Measurements from ENCODE around the gene HSPB6. TPM values are rescaled to one million over a fixed set of nuclear protein-coding genes. Genes with fewer than 3 reads are reported as not detected.

HSPB6 gene
- total RNA-seq, 1 experiment from 2014 or later, result 0.87 TPM

DNA sequence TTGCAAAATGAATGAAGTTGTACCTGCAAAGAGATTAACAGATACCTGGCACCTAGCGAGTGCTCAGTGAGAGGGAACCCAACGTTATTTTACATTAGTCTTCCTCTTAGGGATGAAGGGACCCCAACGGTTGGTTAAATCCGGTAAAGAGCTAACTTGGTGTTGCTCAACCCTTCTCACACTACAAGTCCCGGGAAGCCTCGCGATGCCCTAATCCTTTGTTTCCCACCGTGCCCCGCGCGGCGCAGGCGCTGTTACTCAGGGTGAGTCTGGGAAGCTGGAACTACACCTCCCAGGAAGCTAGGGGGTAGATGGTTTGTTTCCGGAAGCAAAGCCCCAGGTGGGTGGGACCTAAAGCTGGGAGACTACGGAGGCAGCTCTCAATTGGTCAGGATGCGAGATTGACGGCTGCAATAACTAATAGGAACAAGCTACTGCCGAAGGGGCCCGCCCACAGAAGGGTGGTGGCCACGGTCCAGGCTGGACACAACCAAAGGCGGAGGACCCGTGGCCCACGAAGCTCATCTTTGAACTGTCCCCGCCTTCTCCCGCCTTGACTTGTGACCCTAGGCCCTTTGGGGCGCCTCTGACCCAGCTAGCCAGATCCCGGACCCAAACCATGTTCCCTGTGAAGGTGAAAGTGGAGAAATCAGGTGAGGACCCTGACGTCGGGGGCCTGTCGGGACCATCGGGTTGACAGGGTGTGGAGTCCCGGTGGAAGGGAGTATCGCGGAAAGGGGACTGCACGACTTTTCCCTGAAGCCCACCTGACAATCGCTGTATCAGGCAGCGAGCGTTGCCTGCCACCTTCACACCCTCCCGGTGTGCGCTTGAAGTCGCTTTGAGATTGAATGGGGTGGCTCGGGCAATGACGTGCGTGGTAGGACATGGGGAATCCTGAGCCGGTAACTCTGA is 8.5 kb downstream of the HSPB6 start, which contains the start of gene LIN37:
TSS of gene LIN37 (plus strand) at position 471 of the 915 bp plus-strand sequence. CDS start at position 620, 149 bp downstream.
- DNase-seq (ENCODE audit: low read depth, low spot score) (peak; percentile 100), ATAC-seq (peak; percentile 90)
- BruUV-seq (replicated peaks), result TSS peak; percentile 51
- Histone ChIP-seq H3K36me3 (ENCODE audit: control insufficient read depth, insufficient read depth, low read length) (no peaks in the 10 kb centered on the region), H3K27me3 (ENCODE audit: control insufficient read depth, insufficient read depth, low read length) (no peaks in the 10 kb centered on the region), H3K4me1 (ENCODE audit: control insufficient read depth, insufficient read depth, low read length) (peaks cover 24% of the 10 kb centered on the region), H3K27ac (ENCODE audit: low read length) (peak within 1 kb of the TSS; percentile 92), H3K9me3 (ENCODE audit: control insufficient read depth, insufficient read depth, low read depth, low read length) (no peaks in the 10 kb centered on the region), H3K4me3 (ENCODE audit: low read depth in 2 of 2, low read length in 2 of 2) (peak within 1 kb of the TSS; percentile 87 to 89)
- ChIA-PET CTCF (interaction anchor here (0.6 to 0.9 kb wide), 5 partner anchors 11 to 251 kb away, joined by 3 to 7 read pairs (median 3); no protein-coding TSS in a partner anchor), POLR2A (interaction anchor here (0.5 to 1.2 kb wide), 6 partner anchors 9 to 183 kb away, joined by 3 to 9 read pairs (median 6); no protein-coding TSS in a partner anchor)
- TF ChIP-seq, protein P1, sequence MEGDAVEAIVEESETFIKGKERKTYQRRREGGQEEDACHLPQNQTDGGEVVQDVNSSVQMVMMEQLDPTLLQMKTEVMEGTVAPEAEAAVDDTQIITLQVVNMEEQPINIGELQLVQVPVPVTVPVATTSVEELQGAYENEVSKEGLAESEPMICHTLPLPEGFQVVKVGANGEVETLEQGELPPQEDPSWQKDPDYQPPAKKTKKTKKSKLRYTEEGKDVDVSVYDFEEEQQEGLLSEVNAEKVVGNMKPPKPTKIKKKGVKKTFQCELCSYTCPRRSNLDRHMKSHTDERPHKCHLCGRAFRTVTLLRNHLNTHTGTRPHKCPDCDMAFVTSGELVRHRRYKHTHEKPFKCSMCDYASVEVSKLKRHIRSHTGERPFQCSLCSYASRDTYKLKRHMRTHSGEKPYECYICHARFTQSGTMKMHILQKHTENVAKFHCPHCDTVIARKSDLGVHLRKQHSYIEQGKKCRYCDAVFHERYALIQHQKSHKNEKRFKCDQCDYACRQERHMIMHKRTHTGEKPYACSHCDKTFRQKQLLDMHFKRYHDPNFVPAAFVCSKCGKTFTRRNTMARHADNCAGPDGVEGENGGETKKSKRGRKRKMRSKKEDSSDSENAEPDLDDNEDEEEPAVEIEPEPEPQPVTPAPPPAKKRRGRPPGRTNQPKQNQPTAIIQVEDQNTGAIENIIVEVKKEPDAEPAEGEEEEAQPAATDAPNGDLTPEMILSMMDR (IDR thresholded peaks at IDR 0.05), result no peak
- TF ChIP-seq POLR2AphosphoS5 (IDR thresholded peaks at IDR 0.05; ENCODE audit: low read depth, low read length) (peak; percentile 96), SIN3A (IDR thresholded peaks at IDR 0.05; ENCODE audit: borderline replicate concordance, insufficient read depth, low read depth, low read length) (0 out of 2 replicates have a peak, but pooled peaks have one; percentile 72), TCF7L2 (IDR thresholded peaks at IDR 0.05; ENCODE audit: low read depth, low read length) (peak; percentile 55; the same call in 1 of the 2 replicates)
- TF ChIP-seq, protein P2, sequence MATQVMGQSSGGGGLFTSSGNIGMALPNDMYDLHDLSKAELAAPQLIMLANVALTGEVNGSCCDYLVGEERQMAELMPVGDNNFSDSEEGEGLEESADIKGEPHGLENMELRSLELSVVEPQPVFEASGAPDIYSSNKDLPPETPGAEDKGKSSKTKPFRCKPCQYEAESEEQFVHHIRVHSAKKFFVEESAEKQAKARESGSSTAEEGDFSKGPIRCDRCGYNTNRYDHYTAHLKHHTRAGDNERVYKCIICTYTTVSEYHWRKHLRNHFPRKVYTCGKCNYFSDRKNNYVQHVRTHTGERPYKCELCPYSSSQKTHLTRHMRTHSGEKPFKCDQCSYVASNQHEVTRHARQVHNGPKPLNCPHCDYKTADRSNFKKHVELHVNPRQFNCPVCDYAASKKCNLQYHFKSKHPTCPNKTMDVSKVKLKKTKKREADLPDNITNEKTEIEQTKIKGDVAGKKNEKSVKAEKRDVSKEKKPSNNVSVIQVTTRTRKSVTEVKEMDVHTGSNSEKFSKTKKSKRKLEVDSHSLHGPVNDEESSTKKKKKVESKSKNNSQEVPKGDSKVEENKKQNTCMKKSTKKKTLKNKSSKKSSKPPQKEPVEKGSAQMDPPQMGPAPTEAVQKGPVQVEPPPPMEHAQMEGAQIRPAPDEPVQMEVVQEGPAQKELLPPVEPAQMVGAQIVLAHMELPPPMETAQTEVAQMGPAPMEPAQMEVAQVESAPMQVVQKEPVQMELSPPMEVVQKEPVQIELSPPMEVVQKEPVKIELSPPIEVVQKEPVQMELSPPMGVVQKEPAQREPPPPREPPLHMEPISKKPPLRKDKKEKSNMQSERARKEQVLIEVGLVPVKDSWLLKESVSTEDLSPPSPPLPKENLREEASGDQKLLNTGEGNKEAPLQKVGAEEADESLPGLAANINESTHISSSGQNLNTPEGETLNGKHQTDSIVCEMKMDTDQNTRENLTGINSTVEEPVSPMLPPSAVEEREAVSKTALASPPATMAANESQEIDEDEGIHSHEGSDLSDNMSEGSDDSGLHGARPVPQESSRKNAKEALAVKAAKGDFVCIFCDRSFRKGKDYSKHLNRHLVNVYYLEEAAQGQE (IDR thresholded peaks at IDR 0.05; ENCODE audit: insufficient read depth in 1 of 2, low read depth in 2 of 2, low read length in 1 of 2), result no peak
- intact Hi-C loops (cut with micrococcal nuclease; ENCODE audit: unreplicated experiment), result no loop called here
- in situ Hi-C loops (cut with HindIII; ENCODE audit: low pct_unique_long_range_greater_than_20kb, low sequenced_read_pairs), result no loop called here

DNA sequence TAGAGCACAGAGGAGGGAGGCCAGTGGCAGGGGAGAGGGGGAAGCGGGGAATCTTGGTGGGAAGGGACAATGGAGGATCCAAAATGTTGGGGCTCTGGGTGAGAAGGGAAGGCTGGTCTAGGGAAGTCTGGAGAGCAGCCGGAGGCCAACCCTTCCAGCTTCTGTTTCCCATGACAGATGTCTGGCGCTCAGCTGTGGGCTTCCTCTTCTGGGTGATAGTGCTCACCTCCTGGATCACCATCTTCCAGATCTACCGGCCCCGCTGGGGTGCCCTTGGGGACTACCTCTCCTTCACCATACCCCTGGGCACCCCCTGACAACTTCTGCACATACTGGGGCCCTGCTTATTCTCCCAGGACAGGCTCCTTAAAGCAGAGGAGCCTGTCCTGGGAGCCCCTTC is 10.3 kb downstream of the HSPB6 start:
- H3K4me3 ChIP-seq (ENCODE audit: low read depth in 2 of 2, low read length in 2 of 2), result peak overlapping the region; percentile 92 to 97
- peak overlapping the region; percentile 98 for H3K27ac ChIP-seq (ENCODE audit: low read length)
- intact Hi-C loops (cut with micrococcal nuclease; ENCODE audit: unreplicated experiment), result no loop called here
- TF ChIP-seq POLR2AphosphoS5 (IDR thresholded peaks at IDR 0.05; ENCODE audit: low read depth, low read length) (no peak), TCF7L2 (IDR thresholded peaks at IDR 0.05; ENCODE audit: low read depth, low read length) (no peak), SIN3A (IDR thresholded peaks at IDR 0.05; ENCODE audit: borderline replicate concordance, insufficient read depth, low read depth, low read length) (no peak)
- TF ChIP-seq, protein P2 (IDR thresholded peaks at IDR 0.05; ENCODE audit: insufficient read depth in 1 of 2, low read depth in 2 of 2, low read length in 1 of 2), result no peak
- TF ChIP-seq, protein P1 (IDR thresholded peaks at IDR 0.05), result no peak
- no TSS peak for BruUV-seq (replicated peaks)
- ChIA-PET CTCF (no interaction called here), POLR2A (interaction anchor here (1.2 kb wide), 1 partner anchor 43 kb away, joined by 3 read pairs; no protein-coding TSS in a partner anchor)
- DNase-seq (ENCODE audit: low read depth, low spot score) (no peak), ATAC-seq (no peak)
- in situ Hi-C loops (cut with HindIII; ENCODE audit: low pct_unique_long_range_greater_than_20kb, low sequenced_read_pairs), result no loop called here
- H3K4me1 ChIP-seq (ENCODE audit: control insufficient read depth, insufficient read depth, low read length), result peaks cover 24% of the 10 kb centered on the region
- no peaks in the 10 kb centered on the region for H3K27me3 ChIP-seq (ENCODE audit: control insufficient read depth, insufficient read depth, low read length)
- H3K9me3 ChIP-seq (ENCODE audit: control insufficient read depth, insufficient read depth, low read depth, low read length), result no peaks in the 10 kb centered on the region
- H3K36me3 ChIP-seq (ENCODE audit: control insufficient read depth, insufficient read depth, low read length), result no peaks in the 10 kb centered on the region
